Thymus (tissue), 11 donors: ENCODE measurements around the gene RALGPS1. TPM values are rescaled to one million over a fixed set of nuclear protein-coding genes. Genes with fewer than 3 reads are reported as not detected.

Experiments used
- DNase-seq, 9 donors: peaks; one replicate each; pipeline ENCODE4 v3.0.0-alpha.2; 2013; ENCODE audit warnings: low spot score in 9 of 9, low read depth in 6 of 9, missing footprints in 1 of 9
- H3K27ac ChIP-seq, 2 donors: one replicate each; pipeline ENCODE4 v1.5.1; 2013; ENCODE audit warnings: control low read depth in 1 of 2, low read depth in 1 of 2, low read length in 1 of 2, mild to moderate bottlenecking in 1 of 2, moderate library complexity in 1 of 2
- H3K27me3 ChIP-seq, 2 donors: one replicate each; pipeline ENCODE4 v1.5.1; 2013; ENCODE audit warnings: low read length in 1 of 2; ENCODE audit not compliant: control insufficient read depth in 2 of 2, insufficient read depth in 1 of 2
- H3K36me3 ChIP-seq, 2 donors: one replicate each; pipeline ENCODE4 v1.5.1; 2013; ENCODE audit warnings: low read length in 1 of 2, mild to moderate bottlenecking in 1 of 2, moderate library complexity in 1 of 2; ENCODE audit not compliant: control insufficient read depth in 2 of 2, insufficient read depth in 2 of 2
- H3K4me1 ChIP-seq, 2 donors: one replicate each; pipeline ENCODE4 v1.5.1; 2013; ENCODE audit warnings: low read length in 2 of 2; ENCODE audit not compliant: control insufficient read depth in 2 of 2, insufficient read depth in 2 of 2
- H3K4me3 ChIP-seq, 2 donors: one replicate each; pipeline ENCODE4 v1.5.1; 2013; ENCODE audit warnings: low read length in 2 of 2, control low read depth in 1 of 2, mild to moderate bottlenecking in 1 of 2
- H3K9me3 ChIP-seq, 2 donors: one replicate each; pipeline ENCODE4 v1.5.1; 2013; ENCODE audit warnings: low read length in 1 of 2, mild to moderate bottlenecking in 1 of 2; ENCODE audit not compliant: control insufficient read depth in 2 of 2, insufficient read depth in 1 of 2
- WGBS: extraction: QIAGEN DNeasy Blood & Tissue Kit; methylation state at CpG from one replicate; pipeline ENCODE4 v1.1.7; 2013; 5-methylcytosine and 5-hydroxymethylcytosine counted together
- polyA plus RNA-seq: library from polyadenylated mRNA; stranded (reverse); fragments of 200-250 nt; gene quantifications from one replicate; pipeline ENCODE4 v1.2.3, GENCODE V29; 2013
- total RNA-seq: library from RNA; stranded (reverse); fragments of 120-200 nt; gene quantifications from one replicate; pipeline ENCODE4 v1.2.4, GENCODE V29; 2013
- donor health status: healthy.

RALGPS1 gene
- total and polyA plus RNA-seq, 2 donors = 3.6 to 8.5 TPM

DNA sequence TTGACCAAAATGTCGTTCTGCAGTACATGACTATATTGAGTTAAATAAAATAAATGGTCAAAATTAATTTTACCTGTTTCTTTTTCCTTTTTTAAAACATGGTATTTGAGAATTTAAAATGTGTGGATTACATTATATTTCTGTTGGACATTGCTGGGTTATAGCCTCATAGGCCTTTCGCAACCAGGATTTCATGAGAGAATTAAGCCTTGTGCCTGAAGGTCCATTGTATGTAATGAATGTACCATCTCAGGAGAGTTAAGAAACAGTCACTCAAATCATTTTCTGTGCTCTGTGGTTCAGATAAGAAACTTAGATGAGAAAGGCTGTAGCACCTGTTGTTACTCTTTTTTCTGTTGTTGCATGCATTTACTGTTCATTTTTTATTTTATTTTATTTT lies 104.4 kb downstream of the RALGPS1 start:
- Histone ChIP-seq H3K4me3 (no peak overlapping the region), H3K27ac (no peak overlapping the region), H3K27me3 (peaks cover under 1 to 2% of the 10 kb centered on the region in 2 donors), H3K36me3 (no peaks in the 10 kb centered on the region), H3K4me1 (no peaks in the 10 kb centered on the region), H3K9me3 (no peaks in the 10 kb centered on the region)
- no peak for DNase-seq
- 98% methylated on average over 2 of the region's 2 CpGs for WGBS

GRCh38 chr9:127020036-127020801 lies 105.6 kb downstream of the RALGPS1 start:
- no peaks in the 10 kb centered on the region for H3K4me1 ChIP-seq
- WGBS = 93% methylated on average over 4 of the region's 4 CpGs
- no peak overlapping the region for H3K4me3 ChIP-seq
- no peaks in the 10 kb centered on the region for H3K9me3 ChIP-seq
- peaks cover 0 to 2% of the 10 kb centered on the region in 2 donors for H3K27me3 ChIP-seq
- no peaks in the 10 kb centered on the region for H3K36me3 ChIP-seq
- no peak for DNase-seq
- H3K27ac ChIP-seq = no peak overlapping the region

- no peaks in the 10 kb centered on the region for H3K9me3 ChIP-seq
- no peaks in the 10 kb centered on the region for H3K4me1 ChIP-seq
- H3K27me3 ChIP-seq = peaks cover 0 to 2% of the 10 kb centered on the region in 2 donors
- no peak overlapping the region for H3K27ac ChIP-seq
- no peak for DNase-seq
- no peaks in the 10 kb centered on the region for H3K36me3 ChIP-seq
- H3K4me3 ChIP-seq = no peak overlapping the region
Measured at GRCh38 chr9:127020802-127021078, 106.2 kb downstream of the RALGPS1 start.

DNA sequence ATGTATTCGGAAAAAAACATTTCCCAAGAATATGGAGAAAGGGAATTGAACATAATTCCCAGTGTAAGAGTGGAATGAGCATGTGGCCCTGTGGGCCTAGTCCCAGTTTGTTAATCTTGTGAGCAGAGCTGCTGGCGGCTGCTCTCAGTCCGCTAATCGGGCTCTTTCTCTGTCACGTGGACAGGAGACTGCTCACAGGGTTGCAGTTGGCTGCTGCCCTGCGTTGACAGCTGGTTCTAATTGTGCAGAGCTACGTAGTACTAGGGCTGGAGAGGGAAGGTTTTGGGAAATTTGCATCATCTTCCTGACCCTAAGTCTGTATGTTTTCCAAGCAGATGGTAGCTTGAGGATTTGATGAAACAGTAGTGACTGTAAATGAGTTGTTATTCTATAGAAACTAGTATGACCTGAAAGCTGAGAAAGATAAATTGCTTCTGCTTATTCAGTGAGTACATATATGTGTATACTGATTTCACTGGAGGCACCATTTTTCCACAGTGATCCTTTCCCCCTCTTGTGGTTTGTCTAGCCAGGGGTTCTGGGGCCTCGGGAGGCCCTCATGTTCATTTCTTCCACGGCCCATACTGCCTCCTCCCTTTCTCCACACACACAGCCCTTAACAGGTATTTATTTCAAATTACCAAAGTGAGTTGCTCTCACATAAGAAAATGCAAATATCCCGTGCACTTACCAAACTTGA lies 107.2 kb downstream of the RALGPS1 start:
- H3K4me1 ChIP-seq = no peaks in the 10 kb centered on the region
- H3K27me3 ChIP-seq = no peaks in the 10 kb centered on the region
- no peak overlapping the region for H3K27ac ChIP-seq
- no peak overlapping the region for H3K4me3 ChIP-seq
- DNase-seq = no peak
- WGBS = 95% methylated on average over 10 of the region's 10 CpGs
- H3K36me3 ChIP-seq = no peaks in the 10 kb centered on the region
- H3K9me3 ChIP-seq = no peaks in the 10 kb centered on the region

DNA sequence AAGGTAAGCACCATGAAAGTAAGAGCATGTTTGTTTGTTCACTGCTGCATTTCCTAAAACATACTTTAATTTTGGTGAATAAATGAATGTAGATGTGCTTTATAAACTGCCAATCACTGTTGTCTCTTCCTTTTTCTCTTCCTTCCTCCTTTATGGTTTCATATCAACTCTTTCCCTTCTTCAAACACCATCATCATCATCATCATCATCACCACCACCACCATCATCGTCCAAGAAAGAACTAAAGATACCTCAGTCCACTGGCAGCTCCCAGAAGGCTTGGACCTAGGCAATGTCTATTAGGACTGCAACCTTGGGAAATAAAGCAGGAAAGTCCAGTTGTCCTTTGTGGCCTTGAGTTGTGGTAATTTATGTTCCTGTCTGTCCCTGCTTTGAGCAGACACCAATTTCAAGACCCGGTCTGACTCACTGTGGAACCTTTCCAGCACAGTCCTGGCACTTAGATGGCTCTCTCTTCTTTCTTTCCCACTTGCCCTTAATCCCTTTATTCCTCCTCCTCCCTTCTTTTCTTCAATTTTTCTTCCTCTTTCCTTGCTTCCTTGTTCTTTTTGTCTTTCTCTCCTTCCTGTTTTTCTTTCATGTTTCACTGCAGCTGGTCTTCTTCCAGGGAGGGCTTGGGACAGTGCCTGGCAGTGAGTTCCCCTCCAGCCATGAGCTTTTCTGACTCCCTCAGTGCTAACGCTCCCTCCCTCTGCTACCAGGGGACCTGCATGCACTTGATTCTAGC lies 108.5 kb downstream of the RALGPS1 start:
- Histone ChIP-seq H3K9me3 (no peaks in the 10 kb centered on the region), H3K27me3 (no peaks in the 10 kb centered on the region), H3K27ac (no peak overlapping the region), H3K4me1 (no peaks in the 10 kb centered on the region), H3K4me3 (no peak overlapping the region), H3K36me3 (no peaks in the 10 kb centered on the region)
- WGBS = 96% methylated on average over 3 of the region's 3 CpGs
- DNase-seq = no peak

GRCh38 chr9:127025042-127025441 lies 110.5 kb downstream of the RALGPS1 start:
- H3K4me1 ChIP-seq = no peaks in the 10 kb centered on the region
- WGBS = 97% methylated on average over 7 of the region's 7 CpGs
- no peak overlapping the region for H3K27ac ChIP-seq
- no peak overlapping the region for H3K4me3 ChIP-seq
- H3K27me3 ChIP-seq = no peaks in the 10 kb centered on the region
- no peaks in the 10 kb centered on the region for H3K36me3 ChIP-seq
- H3K9me3 ChIP-seq = no peaks in the 10 kb centered on the region
- DNase-seq = no peak

GRCh38 chr9:127027694-127028093 lies 113.1 kb downstream of the RALGPS1 start:
- no peaks in the 10 kb centered on the region for H3K9me3 ChIP-seq
- no peak overlapping the region for H3K4me3 ChIP-seq
- H3K36me3 ChIP-seq = no peaks in the 10 kb centered on the region
- DNase-seq = no peak
- H3K4me1 ChIP-seq = no peaks in the 10 kb centered on the region
- no peak overlapping the region for H3K27ac ChIP-seq
- H3K27me3 ChIP-seq = no peaks in the 10 kb centered on the region
- WGBS = 94% methylated on average over 2 of the region's 2 CpGs

GRCh38 chr9:127029548-127029947 lies 115.0 kb downstream of the RALGPS1 start:
- H3K4me1 ChIP-seq = no peaks in the 10 kb centered on the region
- WGBS = 95% methylated on average over 11 of the region's 11 CpGs
- no peak overlapping the region for H3K27ac ChIP-seq
- DNase-seq = no peak
- no peaks in the 10 kb centered on the region for H3K9me3 ChIP-seq
- H3K4me3 ChIP-seq = no peak overlapping the region
- no peaks in the 10 kb centered on the region for H3K36me3 ChIP-seq
- no peaks in the 10 kb centered on the region for H3K27me3 ChIP-seq
